CD14-positive monocyte (primary cell): ENCODE data around the gene NAA35. TPM values are rescaled to one million over a fixed set of nuclear protein-coding genes. Genes with fewer than 3 reads are reported as not detected.
"Not testable (repeated sequence)": the region's sequence is repeated elsewhere in the genome, so short reads cannot be mapped to it uniquely, and the experiment has no call there.

Experiments
- DNase-seq, 3 donors: peaks; one replicate each; pipeline ENCODE4 v3.0.0-alpha.2; 2011 to 2022
- H2AFZ ChIP-seq: 2 replicates; pipeline ENCODE4 v1.6.0; 2012; ENCODE audit warnings: mild to moderate bottlenecking, low read depth, low read length, inconsistent platforms; ENCODE audit not compliant: insufficient read depth, poor library complexity, severe bottlenecking
- H3K27ac ChIP-seq, 2 donors: 1 replicate in 1 of 2; 2 replicates in 1 of 2; pipeline ENCODE4 v1.5.1; 2012 to 2013; ENCODE audit warnings: low read length in 2 of 2, control low read depth in 1 of 2, inconsistent platforms in 1 of 2, low read depth in 1 of 2, mild to moderate bottlenecking in 1 of 2
- H3K27me3 ChIP-seq, 2 donors: one replicate each; pipeline versions ENCODE4 v1.6.0 to v1.6.1; 2011 to 2013; ENCODE audit warnings: low read length in 2 of 2; ENCODE audit not compliant: control insufficient read depth in 2 of 2, insufficient read depth in 2 of 2
- H3K36me3 ChIP-seq, 2 donors: replicated peaks in 1 of 2; 1 replicate in 1 of 2; 2 replicates in 1 of 2; pipeline versions ENCODE4 v1.5.1 to v1.6.1; 2012 to 2013; ENCODE audit warnings: low read length in 2 of 2, control low read depth in 1 of 2, inconsistent platforms in 1 of 2, mild to moderate bottlenecking in 1 of 2; ENCODE audit not compliant: insufficient read depth in 2 of 2, control insufficient read depth in 1 of 2
- H3K4me1 ChIP-seq, 2 donors: 1 replicate in 1 of 2; 2 replicates in 1 of 2; pipeline versions ENCODE4 v1.5.1 to v1.6.1; 2012 to 2013; ENCODE audit warnings: low read length in 2 of 2, control low read depth in 1 of 2, inconsistent platforms in 1 of 2, mild to moderate bottlenecking in 1 of 2, moderate library complexity in 1 of 2; ENCODE audit not compliant: insufficient read depth in 2 of 2, control insufficient read depth in 1 of 2
- H3K4me2 ChIP-seq: replicated peaks from 2 replicates; pipeline ENCODE3; 2012; ENCODE audit warnings: low read length, moderate library complexity, mild to moderate bottlenecking; ENCODE audit not compliant: poor library complexity, severe bottlenecking; ENCODE audit errors: extremely low read depth
- H3K4me3 ChIP-seq, 3 experiments: fragments of 200-600 bp in 1 of 3; sonication (generic) in 1 of 3; replicated peaks in 1 of 3; 1 replicate in 2 of 3; 2 replicates in 1 of 3; pipeline ENCODE4 v1.5.1; 2011 to 2013; ENCODE audit warnings: low read length in 3 of 3, mild to moderate bottlenecking in 3 of 3, control low read depth in 2 of 3, low read depth in 2 of 3, inconsistent platforms in 1 of 3, moderate library complexity in 1 of 3
- H3K79me2 ChIP-seq: 2 replicates; pipeline ENCODE4 v1.6.0; 2012; ENCODE audit warnings: mild to moderate bottlenecking, control low read depth, inconsistent platforms, low read length, moderate library complexity; ENCODE audit not compliant: insufficient read depth
- H3K9ac ChIP-seq: 2 replicates; pipeline ENCODE4 v1.6.0; 2017; ENCODE audit warnings: low read length, mild to moderate bottlenecking; ENCODE audit not compliant: insufficient read depth, poor library complexity, severe bottlenecking
- H3K9me3 ChIP-seq, 2 donors: replicated peaks in 1 of 2; 1 replicate in 1 of 2; 2 replicates in 1 of 2; pipeline versions ENCODE4 v1.5.1 to v1.6.1; 2012 to 2013; ENCODE audit warnings: low read length in 2 of 2, control low read depth in 1 of 2; ENCODE audit not compliant: control insufficient read depth in 1 of 2, insufficient read depth in 1 of 2
- H4K20me1 ChIP-seq: 2 replicates; pipeline ENCODE4 v1.6.0; 2012; ENCODE audit warnings: mild to moderate bottlenecking, low read length, control low read depth, moderate library complexity; ENCODE audit not compliant: insufficient read depth
- H3K27ac Mint-ChIP-seq, 7 donors: one replicate each; pipeline ENCODE4 v1.8.0; 2020; ENCODE audit warnings: mild to moderate bottlenecking in 7 of 7, mixed read lengths in 7 of 7, moderate library complexity in 6 of 7, inconsistent platforms in 2 of 7
- H3K27me3 Mint-ChIP-seq, 3 donors: one replicate each; pipeline ENCODE4 v1.8.0; 2021 to 2022; ENCODE audit warnings: low read depth in 3 of 3, mild to moderate bottlenecking in 3 of 3, mixed read lengths in 3 of 3, moderate library complexity in 3 of 3, inconsistent platforms in 1 of 3
- H3K36me3 Mint-ChIP-seq, 2 donors: one replicate each; pipeline ENCODE4 v1.8.0; 2020; ENCODE audit warnings: mixed read lengths in 2 of 2, inconsistent platforms in 1 of 2, mild to moderate bottlenecking in 1 of 2
- H3K4me1 Mint-ChIP-seq: one replicate; pipeline ENCODE4 v1.8.0; 2020; ENCODE audit warnings: mild to moderate bottlenecking, mixed read lengths
- H3K4me3 Mint-ChIP-seq, 2 donors: one replicate each; pipeline ENCODE4 v1.8.0; 2020; ENCODE audit warnings: mild to moderate bottlenecking in 2 of 2, mixed read lengths in 2 of 2, moderate library complexity in 1 of 2
- H3K9me3 Mint-ChIP-seq, 7 donors: one replicate each; pipeline ENCODE4 v1.8.0; 2020 to 2022; ENCODE audit warnings: mixed read lengths in 7 of 7, mild to moderate bottlenecking in 6 of 7, moderate library complexity in 6 of 7, inconsistent platforms in 2 of 7
- WGBS: methylation state at CpG from one replicate; pipeline ENCODE4 v1.1.5; 2013; ENCODE audit warnings: missing lambda C conversion rate; ENCODE audit not compliant: insufficient coverage; 5-methylcytosine and 5-hydroxymethylcytosine counted together
- intact Hi-C, 2 donors: fragments of 100-400 bp; cut with micrococcal nuclease; formaldehyde crosslinking; loops; one replicate each; pipeline versions ENCODE4 v1.15.0 to v1.15.1; 2023
- polyA plus RNA-seq, 3 donors: library from polyadenylated mRNA; depleted of rRNA in 1 of 3; unstranded in 2 of 3; stranded (reverse) in 1 of 3; fragments of 300-500 nt in 2 of 3; fragments of >200 nt in 1 of 3; fragmentation: Illumina TruSeq in 2 of 3; gene quantifications; 1 replicate in 2 of 3; 2 replicates in 1 of 3; pipeline ENCODE4 v1.2.3, GENCODE V29; 2012 to 2021
- TF ChIP-seq, protein P1 (sequence below): fragments of 200-600 bp; IDR thresholded peaks from one replicate; pipeline ENCODE4 v1.8.0; 2022; ENCODE audit warnings: antibody characterized with exemption, mild to moderate bottlenecking

Gene NAA35
- polyA plus RNA-seq, 3 donors: 4.4 to 8.7 (median 5.6) TPM

DNA sequence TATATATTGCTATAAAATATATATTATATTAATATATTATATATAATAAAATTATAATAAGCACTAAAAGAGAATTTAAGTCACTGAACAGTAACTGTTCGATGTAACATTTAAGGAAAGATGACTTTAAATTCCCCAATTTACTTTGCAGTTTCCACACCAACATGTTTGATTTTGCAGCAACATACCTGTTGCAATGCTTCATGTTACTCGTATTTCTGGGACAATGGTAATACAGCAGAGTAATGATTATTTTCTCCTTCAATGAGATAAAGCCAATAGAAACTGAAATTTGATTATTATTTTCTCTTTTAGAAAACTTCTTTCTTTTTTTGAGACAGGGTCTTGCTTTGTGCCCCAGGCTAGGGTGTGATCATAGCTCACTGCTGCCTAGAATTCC lies 9.5 kb upstream of the NAA35 start:
- H3K27ac ChIP-seq: no peak overlapping the region
- no peak overlapping the region for H2AFZ ChIP-seq
- Mint-ChIP-seq H3K4me1 (no peaks in the 10 kb centered on the region), H3K27me3 (peaks cover 4 to 9% (median 6%) of the 10 kb centered on the region in 3 donors), H3K9me3 (peaks cover 0 to 5% (median 0%) of the 10 kb centered on the region in 7 donors), H3K27ac (no peak overlapping the region), H3K4me3 (no peak overlapping the region), H3K36me3 (no peaks in the 10 kb centered on the region)
- no peak overlapping the region for H3K9ac ChIP-seq
- no peaks in the 10 kb centered on the region for H4K20me1 ChIP-seq
- no peaks in the 10 kb centered on the region for H3K79me2 ChIP-seq
- DNase-seq: no peak
- no peaks in the 10 kb centered on the region for H3K27me3 ChIP-seq
- no peak overlapping the region for H3K4me2 ChIP-seq
- no CpG with 5 or more reads among the region's 2 CpGs for WGBS
- intact Hi-C loops: no loop called here
- H3K9me3 ChIP-seq: no peaks in the 10 kb centered on the region
- H3K4me1 ChIP-seq: no peaks in the 10 kb centered on the region
- TF ChIP-seq, protein P1, sequence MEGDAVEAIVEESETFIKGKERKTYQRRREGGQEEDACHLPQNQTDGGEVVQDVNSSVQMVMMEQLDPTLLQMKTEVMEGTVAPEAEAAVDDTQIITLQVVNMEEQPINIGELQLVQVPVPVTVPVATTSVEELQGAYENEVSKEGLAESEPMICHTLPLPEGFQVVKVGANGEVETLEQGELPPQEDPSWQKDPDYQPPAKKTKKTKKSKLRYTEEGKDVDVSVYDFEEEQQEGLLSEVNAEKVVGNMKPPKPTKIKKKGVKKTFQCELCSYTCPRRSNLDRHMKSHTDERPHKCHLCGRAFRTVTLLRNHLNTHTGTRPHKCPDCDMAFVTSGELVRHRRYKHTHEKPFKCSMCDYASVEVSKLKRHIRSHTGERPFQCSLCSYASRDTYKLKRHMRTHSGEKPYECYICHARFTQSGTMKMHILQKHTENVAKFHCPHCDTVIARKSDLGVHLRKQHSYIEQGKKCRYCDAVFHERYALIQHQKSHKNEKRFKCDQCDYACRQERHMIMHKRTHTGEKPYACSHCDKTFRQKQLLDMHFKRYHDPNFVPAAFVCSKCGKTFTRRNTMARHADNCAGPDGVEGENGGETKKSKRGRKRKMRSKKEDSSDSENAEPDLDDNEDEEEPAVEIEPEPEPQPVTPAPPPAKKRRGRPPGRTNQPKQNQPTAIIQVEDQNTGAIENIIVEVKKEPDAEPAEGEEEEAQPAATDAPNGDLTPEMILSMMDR: no peak
- no peak overlapping the region for H3K4me3 ChIP-seq
- no peaks in the 10 kb centered on the region for H3K36me3 ChIP-seq

DNA sequence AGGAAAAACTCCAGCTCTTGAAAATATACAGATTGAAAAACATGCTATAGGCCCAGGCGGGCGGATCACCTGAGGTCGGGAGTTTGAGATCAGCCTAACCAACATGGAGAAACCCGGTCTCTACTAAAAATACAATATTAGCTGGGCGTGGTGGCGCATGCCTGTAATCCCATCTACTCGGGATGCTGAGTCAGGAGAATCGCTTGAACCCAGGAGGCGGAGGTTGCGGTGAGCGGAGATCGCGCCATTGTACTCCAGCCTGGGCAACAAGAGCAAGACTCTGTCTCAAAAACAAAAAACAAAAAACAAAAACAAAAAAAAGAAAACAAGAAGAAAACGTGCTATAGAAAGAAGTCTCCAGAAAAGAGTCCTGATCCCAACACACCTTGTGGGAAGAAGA lies 5.0 kb upstream of the NAA35 start:
- H3K4me2 ChIP-seq, H3K4me3 Mint-ChIP-seq, H2AFZ ChIP-seq, intact Hi-C loops, H3K9me3 ChIP-seq, H3K4me3 ChIP-seq, DNase-seq, H3K9ac ChIP-seq, H4K20me1 ChIP-seq, H3K36me3 ChIP-seq, H3K27me3 ChIP-seq, H3K36me3 Mint-ChIP-seq, H3K27ac ChIP-seq, H3K4me1 ChIP-seq, H3K27ac Mint-ChIP-seq, H3K79me2 ChIP-seq, H3K4me1 Mint-ChIP-seq: not testable (repeated sequence)
- H3K9me3 Mint-ChIP-seq: peaks cover 0 to 11% (median 0%) of the 10 kb centered on the region in 7 donors
- 99% methylated on average over 12 of the region's 14 CpGs for WGBS
- H3K27me3 Mint-ChIP-seq: peaks cover 0 to 17% (median 7%) of the 10 kb centered on the region in 3 donors
